Tibial nerve (tissue), 4 donors: Measurements from ENCODE around the gene CAMTA1. TPM values are rescaled to one million over a fixed set of nuclear protein-coding genes. Genes with fewer than 3 reads are reported as not detected.
"Not testable (repeated sequence)": the region's sequence is repeated elsewhere in the genome, so short reads cannot be mapped to it uniquely, and the experiment has no call there.

Source experiments
- DNase-seq, 2 donors: peaks; one replicate each; pipeline ENCODE4 v3.0.0-alpha.2; 2019; ENCODE audit warnings: low spot score in 2 of 2
- H3K27ac ChIP-seq, 4 donors: fragments of 200-600 bp; sonication (generic) in 3 of 4; one replicate each; pipeline ENCODE4 v1.5.1; 2017 to 2019; ENCODE audit warnings: mild to moderate bottlenecking in 1 of 4
- H3K27me3 ChIP-seq, 2 donors: fragments of 200-600 bp; sonication (generic) in 1 of 2; one replicate each; pipeline versions ENCODE4 v1.5.1 to v1.6.0; 2017 to 2019
- H3K36me3 ChIP-seq, 3 donors: fragments of 200-600 bp; sonication (generic); one replicate each; pipeline ENCODE4 v1.5.1; 2018 to 2019
- H3K4me1 ChIP-seq, 4 donors: fragments of 200-600 bp; sonication (generic) in 3 of 4; one replicate each; pipeline ENCODE4 v1.5.1; 2017 to 2019
- H3K4me3 ChIP-seq, 4 donors: fragments of 200-600 bp; sonication (generic) in 3 of 4; one replicate each; pipeline ENCODE4 v1.5.1; 2017 to 2019; ENCODE audit warnings: mild to moderate bottlenecking in 1 of 4, moderate library complexity in 1 of 4
- H3K9me3 ChIP-seq, 4 donors: fragments of 200-600 bp; sonication (generic) in 3 of 4; one replicate each; pipeline ENCODE4 v1.5.1; 2017 to 2019
- CTCF ChIP-seq, 5 experiments: fragments of 200-600 bp in 3 of 5; fragments of 450-650 bp in 2 of 5; sonication (generic) in 3 of 5; IDR thresholded peaks; one replicate each; pipeline ENCODE4 v1.5.1; 2016 to 2019; ENCODE audit warnings: antibody characterized with exemption in 5 of 5, mild to moderate bottlenecking in 3 of 5, moderate library complexity in 2 of 5
- EP300 ChIP-seq, 2 donors: sonication (generic); formaldehyde crosslinking; IDR thresholded peaks; one replicate each; pipeline ENCODE4 v1.6.1; 2017; ENCODE audit warnings: antibody characterized with exemption in 2 of 2, mild to moderate bottlenecking in 1 of 2
- POLR2A ChIP-seq, 2 donors: fragments of 450-650 bp; IDR thresholded peaks; one replicate each; pipeline ENCODE4 v1.6.1; 2017; ENCODE audit warnings: antibody characterized with exemption in 2 of 2, mild to moderate bottlenecking in 2 of 2, moderate library complexity in 2 of 2
- WGBS, 2 donors: methylation state at CpG; one replicate each; pipeline ENCODE4 v1.1.5; 2018; 5-methylcytosine and 5-hydroxymethylcytosine counted together
- total RNA-seq, 4 donors: library from RNA; depleted of rRNA; stranded (reverse); fragments of >200 nt; gene quantifications; one replicate each; pipeline ENCODE4 v1.1.0, GENCODE V29; 2016

CAMTA1 gene
- total RNA-seq, 4 donors from 2014 or later: 41.8 to 104 (median 87.2) TPM

- no peak for DNase-seq
- H3K4me3 ChIP-seq: no peak overlapping the region
- H3K9me3 ChIP-seq: peaks cover 0 to 4% (median 0%) of the 10 kb centered on the region in 4 donors
- H3K4me1 ChIP-seq: no peaks in the 10 kb centered on the region
- H3K27me3 ChIP-seq: no peaks in the 10 kb centered on the region
- WGBS, 2 donors: 46 to 52% methylated on average over 5 of the region's 5 CpGs
- no peak overlapping the region for H3K27ac ChIP-seq
- H3K36me3 ChIP-seq: no peaks in the 10 kb centered on the region
- no peak for TF ChIP-seq EP300 (IDR thresholded peaks at IDR 0.05)
- no peak for TF ChIP-seq POLR2A (IDR thresholded peaks at IDR 0.05)
- no peak for TF ChIP-seq CTCF (IDR thresholded peaks at IDR 0.05)
Observed at GRCh38 chr1:7594002-7594713, 808.9 kb downstream of the CAMTA1 start.

GRCh38 chr1:7594714-7595295, 809.6 kb downstream of the CAMTA1 start:
- H3K9me3 ChIP-seq: peaks cover 0 to 4% (median 0%) of the 10 kb centered on the region in 4 donors
- no peaks in the 10 kb centered on the region for H3K4me1 ChIP-seq
- 83 to 86% methylated on average over 13 of the region's 13 CpGs for WGBS, 2 donors
- DNase-seq: no peak
- H3K4me3 ChIP-seq: no peak overlapping the region
- no peaks in the 10 kb centered on the region for H3K36me3 ChIP-seq
- H3K27me3 ChIP-seq: no peaks in the 10 kb centered on the region
- H3K27ac ChIP-seq: no peak overlapping the region
- TF ChIP-seq EP300 (IDR thresholded peaks at IDR 0.05): no peak

GRCh38 chr1:7595336-7595735, 810.1 kb downstream of the CAMTA1 start:
- Histone ChIP-seq H3K27ac (no peak overlapping the region), H3K27me3 (no peaks in the 10 kb centered on the region), H3K4me3 (no peak overlapping the region), H3K4me1 (no peaks in the 10 kb centered on the region), H3K36me3 (no peaks in the 10 kb centered on the region), H3K9me3 (peaks cover 0 to 4% (median 0%) of the 10 kb centered on the region in 4 donors)
- WGBS, 2 donors: 60 to 73% methylated on average over 8 of the region's 8 CpGs
- no peak for TF ChIP-seq EP300 (IDR thresholded peaks at IDR 0.05)
- TF ChIP-seq CTCF (IDR thresholded peaks at IDR 0.05): no peak
- no peak for TF ChIP-seq POLR2A (IDR thresholded peaks at IDR 0.05)
- no peak for DNase-seq

- WGBS, 2 donors: 70 to 71% methylated on average over 10 of the region's 10 CpGs
- no peak for DNase-seq
Observed at GRCh38 chr1:7596126-7596965, 811.1 kb downstream of the CAMTA1 start.

GRCh38 chr1:7598058-7598457, 812.8 kb downstream of the CAMTA1 start:
- H3K9me3 ChIP-seq, H3K27me3 ChIP-seq, H3K4me1 ChIP-seq, H3K4me3 ChIP-seq, DNase-seq, H3K36me3 ChIP-seq, H3K27ac ChIP-seq: not testable (repeated sequence)
- WGBS, 2 donors: 96 to 98% methylated on average over 3 of the region's 3 CpGs

More at GRCh38 chr1:7596126-7596965, 811.1 kb downstream of the CAMTA1 start:
- H3K27ac ChIP-seq: no peak overlapping the region
- TF ChIP-seq EP300 (IDR thresholded peaks at IDR 0.05) (no peak), CTCF (IDR thresholded peaks at IDR 0.05) (no peak), POLR2A (IDR thresholded peaks at IDR 0.05) (no peak)
- no peaks in the 10 kb centered on the region for H3K4me1 ChIP-seq
- H3K4me3 ChIP-seq: no peak overlapping the region
- H3K36me3 ChIP-seq: no peaks in the 10 kb centered on the region
- peaks cover 0 to 4% (median 0%) of the 10 kb centered on the region in 4 donors for H3K9me3 ChIP-seq
- no peaks in the 10 kb centered on the region for H3K27me3 ChIP-seq

- 92 to 94% methylated on average over 6 of the region's 6 CpGs for WGBS, 2 donors
- not testable (repeated sequence) for H3K4me1 ChIP-seq, H3K36me3 ChIP-seq, H3K27me3 ChIP-seq, H3K27ac ChIP-seq, H3K4me3 ChIP-seq, DNase-seq
- peaks cover 0 to 15% (median 0%) of the 10 kb centered on the region in 4 donors for H3K9me3 ChIP-seq
Observed at GRCh38 chr1:7604906-7605305, 819.7 kb downstream of the CAMTA1 start.
